HL-60 (cell line): ENCODE results near the gene KRTAP5-7.

Source experiments
- CTCF ChIP-seq: IDR thresholded peaks from one replicate; pipeline ENCODE4 v1.5.1; 2011; ENCODE audit warnings: low read length, control low read depth, inconsistent platforms; ENCODE audit not compliant: insufficient read depth
- GABPA ChIP-seq: IDR thresholded peaks from 2 replicates; pipeline ENCODE4 v1.6.1; 2012; ENCODE audit warnings: low read depth
- POLR2AphosphoS5 ChIP-seq: IDR thresholded peaks from 2 replicates; pipeline ENCODE4 v1.6.1; 2012; ENCODE audit warnings: low read depth
- REST ChIP-seq: IDR thresholded peaks from 2 replicates; pipeline ENCODE4 v1.6.1; 2012; ENCODE audit warnings: low read depth; ENCODE audit not compliant: insufficient replicate concordance

- TF ChIP-seq POLR2AphosphoS5, result no peak
- TF ChIP-seq GABPA, result no peak
- no peak for TF ChIP-seq CTCF
- no peak for TF ChIP-seq REST
Measured at GRCh38 chr11:71562120-71562519, 35.1 kb downstream of the KRTAP5-7 start.
